Transverse colon (tissue), 4 donors: Measurements from ENCODE around the gene NACA2.

Experiments
- POLR2AphosphoS5 ChIP-seq, 3 donors: sonication (generic); formaldehyde crosslinking; IDR thresholded peaks; one replicate each; pipeline ENCODE4 v1.6.1; 2016; ENCODE audit warnings: antibody characterized with exemption in 3 of 3
- TF ChIP-seq, protein P1 (sequence below), 5 experiments: fragments of 200-600 bp in 3 of 5; fragments of 450-650 bp in 2 of 5; sonication (generic) in 3 of 5; IDR thresholded peaks; 1 replicate in 2 of 5; 2 replicates in 3 of 5; pipeline ENCODE4 v1.5.1; 2016 to 2017; ENCODE audit warnings: antibody characterized with exemption in 5 of 5, inconsistent platforms in 3 of 5, mild to moderate bottlenecking in 2 of 5, moderate library complexity in 1 of 5

DNA sequence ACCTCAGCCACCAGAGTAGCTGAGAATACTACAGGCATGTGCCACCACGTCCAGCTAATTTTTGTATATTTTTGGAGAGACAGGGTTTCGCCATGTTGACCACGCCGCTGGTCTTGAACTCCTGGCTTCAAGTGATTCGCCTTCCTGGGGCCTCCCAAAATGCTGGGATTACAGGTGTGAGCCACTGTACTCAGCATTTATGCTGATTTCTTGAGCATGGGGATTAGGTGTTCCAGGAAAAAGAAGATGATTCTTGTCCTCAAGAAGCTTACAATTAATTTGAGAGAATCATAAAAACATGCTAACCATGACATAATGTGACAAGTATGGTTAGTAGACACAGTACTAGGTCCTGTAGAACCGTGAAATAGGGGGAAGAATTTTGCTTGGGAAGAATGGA is 30.9 kb downstream of the NACA2 start:
- TF ChIP-seq, protein P1, sequence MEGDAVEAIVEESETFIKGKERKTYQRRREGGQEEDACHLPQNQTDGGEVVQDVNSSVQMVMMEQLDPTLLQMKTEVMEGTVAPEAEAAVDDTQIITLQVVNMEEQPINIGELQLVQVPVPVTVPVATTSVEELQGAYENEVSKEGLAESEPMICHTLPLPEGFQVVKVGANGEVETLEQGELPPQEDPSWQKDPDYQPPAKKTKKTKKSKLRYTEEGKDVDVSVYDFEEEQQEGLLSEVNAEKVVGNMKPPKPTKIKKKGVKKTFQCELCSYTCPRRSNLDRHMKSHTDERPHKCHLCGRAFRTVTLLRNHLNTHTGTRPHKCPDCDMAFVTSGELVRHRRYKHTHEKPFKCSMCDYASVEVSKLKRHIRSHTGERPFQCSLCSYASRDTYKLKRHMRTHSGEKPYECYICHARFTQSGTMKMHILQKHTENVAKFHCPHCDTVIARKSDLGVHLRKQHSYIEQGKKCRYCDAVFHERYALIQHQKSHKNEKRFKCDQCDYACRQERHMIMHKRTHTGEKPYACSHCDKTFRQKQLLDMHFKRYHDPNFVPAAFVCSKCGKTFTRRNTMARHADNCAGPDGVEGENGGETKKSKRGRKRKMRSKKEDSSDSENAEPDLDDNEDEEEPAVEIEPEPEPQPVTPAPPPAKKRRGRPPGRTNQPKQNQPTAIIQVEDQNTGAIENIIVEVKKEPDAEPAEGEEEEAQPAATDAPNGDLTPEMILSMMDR (IDR thresholded peaks at IDR 0.05), result no peak
- no peak for TF ChIP-seq POLR2AphosphoS5 (IDR thresholded peaks at IDR 0.05)
